NCI-H1105 (cell line): ENCODE data around the gene VTN.
A peak's percentile ranks its signal among the peaks of the same experiment; 100 is the strongest.

ENCODE experiments used
- DNase-seq: peaks from one replicate; lab custom pipeline; 2025; lab: John Stamatoyannopoulos, UW

VTN gene

DNA sequence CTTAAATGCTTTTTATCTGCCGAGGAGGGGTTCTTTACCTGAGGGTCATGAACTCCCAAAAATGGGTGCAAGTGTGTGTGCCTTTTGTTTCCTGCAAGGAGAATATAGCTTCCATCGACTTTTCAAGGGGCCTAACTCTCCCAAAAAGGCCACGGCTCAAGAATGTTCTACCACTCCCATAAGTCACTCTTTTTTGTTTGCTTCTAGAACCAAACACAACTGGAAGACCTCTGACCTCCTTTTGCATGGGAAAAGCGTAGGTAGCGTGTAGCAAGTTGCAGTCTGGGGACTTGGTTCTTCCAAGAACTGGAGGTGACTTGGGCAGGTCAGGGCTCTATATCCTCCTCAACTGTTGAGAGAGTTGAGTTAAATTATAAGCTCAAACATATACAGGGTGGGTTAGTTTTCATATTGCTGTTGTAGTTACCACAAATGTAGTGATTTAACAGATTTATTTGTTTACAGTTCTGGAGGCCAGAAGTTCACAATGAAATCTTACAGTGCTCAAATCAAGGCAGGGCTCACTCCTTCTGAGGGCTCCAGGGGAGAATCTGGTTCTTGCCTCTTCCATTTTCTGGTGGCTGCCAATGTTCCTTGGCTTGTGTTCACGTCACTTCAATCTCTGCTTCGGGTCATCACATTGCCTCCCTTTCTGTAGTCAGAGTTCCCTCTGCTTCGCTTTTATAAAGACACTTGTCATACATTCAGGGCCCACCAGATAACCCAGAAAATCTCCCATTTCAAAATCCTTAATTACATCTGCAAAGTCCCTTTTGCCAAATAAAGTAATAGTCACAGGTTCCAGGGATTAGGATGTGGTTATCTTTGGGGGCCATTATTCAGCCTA is 49.7 kb downstream of the VTN start:
- no peak for DNase-seq

DNA sequence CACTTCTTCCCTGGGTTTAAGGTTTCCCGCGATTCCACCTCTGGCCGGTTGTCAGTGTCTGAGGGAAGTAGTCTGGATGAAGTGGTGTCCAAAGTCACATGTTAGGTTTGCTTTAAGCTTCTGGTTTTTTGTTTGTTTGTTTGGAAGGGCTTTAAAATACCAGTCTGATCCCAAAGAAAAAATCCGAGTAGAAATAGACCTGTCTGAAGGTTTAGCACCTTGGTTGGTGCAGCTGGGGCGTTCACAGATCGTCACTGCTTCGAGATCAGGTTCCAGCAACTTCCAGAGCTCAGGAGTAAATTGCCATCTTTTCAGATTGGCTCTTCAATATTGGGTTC is 50.5 kb downstream of the VTN start:
- no peak for DNase-seq

DNA sequence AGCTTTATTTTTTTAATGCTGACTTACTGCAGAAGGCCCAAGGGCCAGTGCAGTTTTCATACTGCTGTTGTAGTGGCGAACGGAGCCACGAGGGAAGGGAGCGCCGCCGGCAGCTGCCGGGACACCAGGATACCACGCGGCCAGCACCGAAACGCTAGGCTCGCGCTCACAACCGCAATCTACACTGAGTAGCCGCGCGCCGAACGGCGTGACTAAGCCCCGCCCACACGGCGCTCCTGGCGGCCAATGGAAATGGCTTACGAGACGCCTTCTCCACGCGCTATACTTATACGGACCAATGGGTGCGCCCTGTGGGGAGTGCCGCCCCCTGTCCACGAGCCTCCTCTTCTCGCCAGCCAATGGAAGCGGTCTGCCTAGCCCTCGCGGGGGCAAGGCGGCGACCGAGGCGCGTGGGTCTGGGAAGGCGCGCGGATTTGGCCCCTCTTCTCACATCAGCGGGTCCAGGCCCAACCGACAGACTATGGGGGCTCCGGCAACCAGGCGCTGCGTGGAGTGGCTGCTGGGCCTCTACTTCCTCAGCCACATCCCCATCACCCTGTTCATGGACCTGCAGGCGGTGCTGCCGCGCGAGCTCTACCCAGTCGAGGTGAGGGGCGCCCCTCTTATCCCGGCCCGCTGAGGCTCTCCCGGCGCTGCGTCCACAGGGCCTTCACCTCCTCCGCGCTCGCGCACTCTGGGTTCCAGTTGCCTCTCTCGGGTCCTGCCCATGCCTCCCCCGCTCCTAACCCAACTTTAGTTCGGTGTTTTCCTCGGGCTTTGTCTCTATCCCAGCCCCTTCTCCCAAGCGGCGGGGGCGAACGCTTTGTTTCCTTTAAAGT is 51.1 kb downstream of the VTN start, which contains the start of gene TMEM97:
TMEM97 (plus strand) TSS at position 442 of the 839 bp plus-strand sequence; CDS start at position 482, 40 bp downstream.
- DNase-seq = peak; percentile 97

DNA sequence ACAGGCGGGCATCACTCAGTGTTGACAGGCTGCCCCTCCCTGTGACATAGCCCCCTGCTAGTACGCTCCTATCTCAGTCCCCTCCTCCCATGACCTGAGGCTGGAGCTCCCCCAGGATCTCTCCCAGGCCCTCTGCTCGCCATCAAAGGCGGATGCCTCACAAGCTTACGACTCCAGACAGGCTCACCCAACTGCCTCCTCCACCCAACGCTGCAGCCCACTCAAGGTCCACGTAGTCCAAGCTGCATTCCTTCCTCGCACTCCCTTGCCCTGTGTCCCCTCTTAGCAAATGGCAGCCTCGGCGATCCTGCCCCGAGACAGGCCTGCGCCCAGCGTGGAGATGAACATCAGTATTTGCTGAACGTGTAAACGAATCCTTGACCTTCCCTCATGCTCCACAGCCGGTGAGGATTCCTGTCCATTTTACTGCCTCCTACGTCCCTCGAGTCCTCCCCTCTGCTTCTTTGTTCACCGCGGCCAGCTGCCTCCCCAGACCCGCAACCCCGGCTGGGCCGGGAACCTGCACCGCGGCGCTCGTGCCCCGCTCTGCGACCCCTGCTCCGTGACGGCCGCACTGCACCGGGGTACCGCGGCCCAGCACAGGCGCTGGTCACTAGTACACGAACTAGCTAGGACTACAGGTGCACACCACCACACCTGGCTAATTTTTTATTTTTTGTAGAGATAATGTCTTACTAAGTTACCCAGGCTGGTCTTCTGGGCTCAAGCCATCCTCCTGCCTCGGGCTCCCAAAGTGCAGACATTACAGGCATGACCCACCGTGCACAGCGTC is 51.9 kb downstream of the VTN start:
- no peak for DNase-seq
